Esophagus mucosa (tissue), 1 donor: ENCODE data around the gene CTTNBP2NL. TPM values are rescaled to one million over a fixed set of nuclear protein-coding genes. Genes with fewer than 3 reads are reported as not detected.
"Not testable (repeated sequence)": the region's sequence is repeated elsewhere in the genome, so short reads cannot be mapped to it uniquely, and the experiment has no call there.

Experiments
- ATAC-seq: fragments of 200-7000 bp; cut with Tn5 transposase; one replicate; pipeline ENCODE4 v1.9.1; 2020
- total RNA-seq: library from RNA; stranded (reverse); gene quantifications from one replicate; pipeline ENCODE4 v1.2.4, GENCODE V29; 2023
- donor health status: DM: yes; HTN: yes; CAD: no.

The CTTNBP2NL gene
- total RNA-seq, 1 donor from 2014 or later: 35.1 TPM

DNA sequence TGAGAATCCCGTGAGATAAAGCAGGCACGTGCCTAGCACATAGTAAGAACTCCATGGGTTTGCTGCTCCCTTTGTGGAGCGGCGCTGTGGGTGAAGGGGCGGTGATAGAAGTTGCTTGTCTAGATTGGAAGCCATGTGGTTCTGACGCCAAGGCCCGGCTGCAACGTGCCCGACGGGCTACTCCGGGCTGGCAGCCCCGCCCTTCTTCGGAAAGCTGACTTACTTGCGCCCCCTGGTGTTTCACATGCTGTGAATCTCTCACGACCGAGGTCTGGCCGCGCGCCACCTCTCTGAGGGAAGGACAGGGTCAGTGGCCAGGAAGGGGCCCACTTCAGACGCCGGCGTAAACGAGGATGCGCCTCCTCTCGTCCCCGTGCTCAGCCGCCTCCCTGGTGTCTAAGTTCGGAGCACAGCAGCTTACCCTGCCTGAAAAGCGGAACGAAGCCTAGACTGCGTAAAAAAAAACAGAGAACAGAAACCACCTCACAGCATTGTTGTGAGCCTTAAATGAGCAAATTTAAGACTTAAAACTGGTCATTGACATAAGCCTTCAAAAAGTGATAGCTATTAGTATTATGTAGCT, 70.2 kb downstream of the CTTNBP2NL start:
- peak; percentile 73 for ATAC-seq

- ATAC-seq: peak; percentile 46
Observed at GRCh38 chr1:112470324-112470723, 74.3 kb downstream of the CTTNBP2NL start.

DNA sequence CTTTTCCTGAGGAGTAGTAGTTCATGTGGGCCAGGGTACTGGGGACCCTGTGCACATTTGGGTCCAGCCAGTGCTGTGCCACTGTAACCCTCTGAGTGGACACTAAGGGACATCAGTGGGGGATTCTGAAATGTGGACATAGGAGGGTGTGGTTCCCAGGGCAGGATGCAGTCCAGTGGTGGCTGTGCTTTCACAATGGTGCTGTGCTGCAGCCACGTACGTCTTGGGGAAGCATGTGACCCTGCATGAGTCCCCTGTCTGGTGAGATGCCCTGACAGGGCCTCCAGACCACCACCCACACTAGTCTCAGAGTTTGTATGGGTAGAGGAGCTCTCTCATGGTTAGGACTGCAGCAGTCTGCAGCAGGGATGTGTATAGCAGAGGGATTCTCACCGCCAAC, 75.0 kb downstream of the CTTNBP2NL start:
- no peak for ATAC-seq

- ATAC-seq: no peak
Observed at GRCh38 chr1:112472142-112472541, 76.1 kb downstream of the CTTNBP2NL start.

DNA sequence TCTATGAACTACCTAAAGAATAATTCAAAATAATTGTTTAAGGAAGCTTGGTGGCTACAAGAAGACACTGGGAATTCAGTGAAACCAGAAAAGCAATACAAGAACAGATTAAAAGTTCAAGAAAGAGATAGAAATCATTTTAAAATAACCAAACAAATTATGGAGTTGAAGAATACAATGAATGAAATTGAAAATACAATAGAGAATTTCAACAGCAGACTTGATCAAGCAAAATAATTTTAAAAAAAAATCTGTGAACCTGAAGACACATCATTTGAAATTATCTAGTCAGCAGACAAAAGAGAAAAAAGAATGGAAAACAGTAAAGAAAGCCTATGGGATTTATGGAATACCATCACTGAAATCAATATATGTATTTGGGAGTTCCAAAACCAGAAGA, 81.5 kb downstream of the CTTNBP2NL start:
- no peak for ATAC-seq

DNA sequence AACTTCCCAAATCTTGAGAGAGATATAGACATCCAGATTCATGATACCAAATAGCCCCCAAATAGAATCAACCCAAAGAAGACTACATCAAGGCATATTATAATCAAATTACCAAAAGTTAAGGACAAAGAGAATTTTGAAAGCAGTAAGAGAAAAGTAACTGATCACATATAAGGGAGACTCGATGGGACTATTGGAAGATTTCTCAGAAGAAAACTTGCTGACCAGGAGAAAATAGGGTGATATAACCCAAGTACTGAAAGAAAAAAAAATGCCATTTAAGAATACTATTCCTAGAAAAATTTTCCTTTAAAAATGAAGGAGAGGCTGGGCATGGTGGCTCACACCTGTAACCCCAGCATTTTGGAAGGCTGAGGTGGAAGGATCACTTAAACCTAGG, 82.3 kb downstream of the CTTNBP2NL start:
- no peak for ATAC-seq

- not testable (repeated sequence) for ATAC-seq
Observed at GRCh38 chr1:112486063-112486462, 90.0 kb downstream of the CTTNBP2NL start.

DNA sequence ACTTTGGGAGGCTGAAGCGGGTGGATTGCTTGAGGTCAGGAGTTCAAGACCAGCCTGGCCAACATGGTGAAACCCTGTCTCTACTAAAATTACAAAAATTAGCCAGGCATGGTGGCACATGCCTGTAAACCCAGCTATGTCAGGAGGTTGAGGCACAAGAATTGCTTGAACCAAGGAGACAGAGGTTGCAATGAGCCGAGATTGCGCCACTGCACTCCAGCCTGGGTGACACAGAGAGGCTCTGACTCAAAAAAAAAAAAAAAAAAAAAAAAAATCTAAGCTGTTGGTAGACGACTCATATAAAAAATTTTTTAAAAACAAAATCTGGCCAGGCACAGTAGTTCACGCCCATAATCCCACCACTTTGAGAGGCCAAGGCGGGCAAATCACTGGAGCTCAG, 91.7 kb downstream of the CTTNBP2NL start:
- ATAC-seq: not testable (repeated sequence)

DNA sequence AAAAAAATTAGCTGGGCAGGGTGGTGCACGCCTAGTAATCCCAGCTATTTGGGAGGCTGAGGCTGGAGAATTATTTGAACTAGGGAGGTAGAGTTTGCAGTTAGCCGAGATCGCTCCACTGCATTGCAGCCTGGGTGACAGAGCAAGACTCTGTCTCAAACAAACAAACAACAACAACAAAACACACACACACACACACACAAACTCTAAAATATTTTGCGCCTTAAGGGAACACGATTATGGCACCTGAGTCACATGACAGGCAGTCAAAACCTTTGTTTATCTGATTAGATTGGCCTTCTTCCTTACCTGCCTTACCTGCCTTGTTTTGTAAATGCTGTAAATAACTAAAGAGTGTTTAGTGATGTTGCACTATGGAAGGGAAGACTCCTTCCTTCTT, 92.1 kb downstream of the CTTNBP2NL start:
- no peak for ATAC-seq

DNA sequence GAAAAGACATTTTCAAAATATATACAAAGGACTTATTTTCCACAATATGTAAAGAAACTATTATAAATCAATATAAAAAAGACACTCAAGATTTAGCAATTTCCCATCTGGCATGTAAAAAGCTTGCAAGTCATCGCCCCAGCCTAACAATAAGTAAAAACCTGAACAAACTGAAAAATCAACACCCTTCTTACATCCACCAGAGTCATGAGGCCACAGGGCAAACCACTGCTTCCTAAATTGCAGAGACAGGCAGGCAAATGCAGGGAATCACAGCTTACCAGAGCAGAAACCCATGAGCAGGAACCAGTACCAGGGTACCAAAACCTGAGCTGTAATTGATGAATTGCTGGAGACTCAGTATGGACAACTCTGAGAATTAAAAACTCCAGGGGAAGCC, 96.1 kb downstream of the CTTNBP2NL start:
- no peak for ATAC-seq

GRCh38 chr1:112493351-112493750, 97.3 kb downstream of the CTTNBP2NL start:
- no peak for ATAC-seq

- no peak for ATAC-seq
Observed at GRCh38 chr1:112496290-112496689, 100.3 kb downstream of the CTTNBP2NL start.

DNA sequence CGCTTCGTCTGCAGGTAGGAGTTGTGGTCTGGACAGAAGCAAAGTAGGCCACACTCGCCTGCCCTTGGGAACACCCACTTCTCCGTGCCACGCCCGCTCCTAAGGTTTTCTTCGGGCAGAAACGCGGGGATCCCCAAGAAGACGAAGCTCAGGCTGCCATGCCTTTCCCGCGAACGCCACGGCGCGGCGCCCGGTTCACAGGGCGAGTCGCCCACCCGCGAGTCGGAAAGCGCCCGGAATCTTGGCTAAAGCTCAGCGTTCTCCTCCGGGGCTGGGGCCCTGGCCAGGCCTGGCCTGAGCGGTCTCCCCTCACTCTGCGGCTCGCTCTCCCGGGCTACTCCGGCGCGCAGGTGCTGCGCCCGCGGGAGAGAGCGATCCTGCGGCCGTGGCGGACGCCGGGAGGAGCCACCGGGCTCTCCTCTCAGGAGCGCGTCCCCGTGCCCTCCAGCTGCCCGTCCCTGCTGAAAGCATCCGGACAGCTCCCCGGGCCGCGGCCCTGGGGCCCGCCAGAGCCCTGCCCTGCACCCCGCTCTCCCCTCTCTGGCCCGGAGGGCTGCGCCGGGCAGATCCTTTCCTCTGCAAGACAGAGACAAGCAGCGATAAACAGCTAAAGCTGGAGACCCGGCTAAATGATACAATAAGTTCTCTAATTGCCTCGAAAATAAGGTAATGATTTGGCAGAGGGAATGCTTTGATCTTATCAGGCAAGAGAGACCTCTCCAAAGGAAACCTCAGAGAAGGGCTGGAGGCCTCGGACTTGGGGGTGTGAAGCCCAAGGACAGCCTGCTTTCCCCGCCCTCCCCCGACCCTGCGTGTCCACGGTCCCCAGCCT, 106.0 kb downstream of the CTTNBP2NL start:
- ATAC-seq: peak; percentile 67

- no peak for ATAC-seq
Observed at GRCh38 chr1:112502826-112503225, 106.8 kb downstream of the CTTNBP2NL start.

DNA sequence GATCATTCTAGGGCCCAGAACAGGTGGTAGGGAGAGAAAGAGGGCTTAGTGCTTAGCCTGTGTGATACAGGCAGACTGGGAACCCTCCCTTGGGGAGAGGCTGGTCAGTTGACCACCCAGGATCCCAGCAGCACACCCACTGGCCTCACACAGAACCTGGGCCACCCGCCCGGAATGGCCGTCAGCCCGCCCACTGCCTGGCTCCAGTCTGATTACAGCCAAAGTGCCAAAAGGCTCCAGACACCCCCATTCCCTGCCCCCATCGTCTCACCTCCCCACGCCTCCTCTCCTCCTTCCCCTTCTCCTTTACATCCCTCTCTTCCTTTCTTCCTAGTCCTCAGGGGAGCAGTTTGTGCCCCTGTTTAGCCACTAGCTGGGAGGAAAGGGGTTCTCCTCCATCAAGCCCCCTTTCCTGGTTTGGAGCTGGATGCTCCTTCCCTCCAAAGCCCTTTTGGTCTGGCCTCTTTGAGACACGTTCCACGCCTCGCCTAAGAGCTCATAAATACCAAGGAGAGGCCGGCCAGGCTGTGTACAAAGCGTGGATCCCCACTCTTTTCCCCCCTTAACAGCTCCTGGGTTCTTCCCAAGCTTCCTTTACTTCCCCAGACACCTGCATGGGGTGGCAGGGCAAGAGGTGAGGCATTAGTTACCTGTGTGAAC, 108.1 kb downstream of the CTTNBP2NL start:
- no peak for ATAC-seq

GRCh38 chr1:112504661-112505399, 108.8 kb downstream of the CTTNBP2NL start:
- ATAC-seq: no peak

- no peak for ATAC-seq
Observed at GRCh38 chr1:112505400-112505785, 109.4 kb downstream of the CTTNBP2NL start.

- ATAC-seq: no peak
Observed at GRCh38 chr1:112505878-112506277, 109.9 kb downstream of the CTTNBP2NL start.

DNA sequence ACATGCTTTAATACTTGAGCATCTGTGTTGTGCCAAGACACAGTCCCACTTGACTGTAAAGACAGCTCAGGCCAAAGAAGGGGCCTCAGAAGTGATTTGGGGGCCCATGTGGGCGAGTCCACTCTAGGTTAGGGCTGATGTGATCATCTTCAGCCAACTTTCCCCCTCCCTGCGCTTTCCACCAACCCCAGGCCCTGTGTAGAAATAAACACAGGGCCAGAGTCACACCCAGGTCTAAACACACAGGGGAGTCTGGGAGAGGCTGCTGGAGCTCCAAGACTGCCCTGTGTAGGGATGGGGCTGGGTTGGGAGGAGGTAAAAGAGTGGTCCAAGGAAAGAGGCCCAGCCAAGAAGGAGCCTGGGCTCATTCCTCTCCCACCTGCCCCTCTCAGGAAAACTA, 110.3 kb downstream of the CTTNBP2NL start:
- no peak for ATAC-seq

DNA sequence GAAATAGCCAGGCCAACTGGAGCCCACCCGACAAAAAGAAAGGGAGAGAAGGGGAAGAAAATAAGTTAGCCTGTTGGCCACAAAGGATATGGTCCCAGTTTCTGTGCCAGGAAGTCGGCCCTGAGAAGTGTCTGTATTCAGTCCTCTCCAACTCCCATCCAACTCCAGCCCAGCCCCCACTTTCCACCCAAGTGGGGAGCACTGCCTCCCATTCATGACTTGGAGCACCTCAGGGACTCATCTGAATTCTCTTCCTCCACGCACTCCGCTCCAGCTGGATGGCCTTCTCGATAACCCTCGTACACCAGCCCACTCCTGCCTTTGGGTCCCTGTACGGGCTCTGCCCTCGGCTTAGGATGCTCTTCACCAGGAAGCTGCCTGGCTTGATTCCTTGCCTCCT, 110.7 kb downstream of the CTTNBP2NL start:
- no peak for ATAC-seq

GRCh38 chr1:112507336-112507735, 111.3 kb downstream of the CTTNBP2NL start:
- ATAC-seq: no peak

DNA sequence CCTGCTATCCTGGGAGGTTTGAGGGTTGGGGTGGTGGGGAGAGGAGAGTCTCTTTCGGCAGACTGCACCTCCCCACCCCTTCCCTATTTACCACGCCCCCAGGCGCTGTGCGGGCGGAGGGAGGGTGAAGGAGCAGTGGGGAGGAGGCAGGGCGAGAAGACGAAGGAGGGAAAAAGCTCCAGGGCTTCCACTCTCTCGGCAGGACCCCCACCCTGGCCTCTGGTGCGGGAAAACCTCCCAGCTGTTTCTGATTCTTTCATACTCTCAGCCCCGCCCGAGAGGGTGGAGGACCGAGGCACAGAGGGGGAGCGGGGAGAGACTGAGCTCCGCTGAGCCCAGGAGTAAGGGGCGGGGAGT, 111.9 kb downstream of the CTTNBP2NL start:
- ATAC-seq: peak; percentile 8
